GM12872 (cell line): ENCODE data around the gene MAD1L1.

Experiments
- TF ChIP-seq, protein P1 (sequence below): IDR thresholded peaks from 3 replicates; pipeline ENCODE4 v1.5.1; 2011; ENCODE audit warnings: low read depth, mild to moderate bottlenecking, low read length, moderate library complexity; ENCODE audit not compliant: insufficient read depth

Gene MAD1L1

DNA sequence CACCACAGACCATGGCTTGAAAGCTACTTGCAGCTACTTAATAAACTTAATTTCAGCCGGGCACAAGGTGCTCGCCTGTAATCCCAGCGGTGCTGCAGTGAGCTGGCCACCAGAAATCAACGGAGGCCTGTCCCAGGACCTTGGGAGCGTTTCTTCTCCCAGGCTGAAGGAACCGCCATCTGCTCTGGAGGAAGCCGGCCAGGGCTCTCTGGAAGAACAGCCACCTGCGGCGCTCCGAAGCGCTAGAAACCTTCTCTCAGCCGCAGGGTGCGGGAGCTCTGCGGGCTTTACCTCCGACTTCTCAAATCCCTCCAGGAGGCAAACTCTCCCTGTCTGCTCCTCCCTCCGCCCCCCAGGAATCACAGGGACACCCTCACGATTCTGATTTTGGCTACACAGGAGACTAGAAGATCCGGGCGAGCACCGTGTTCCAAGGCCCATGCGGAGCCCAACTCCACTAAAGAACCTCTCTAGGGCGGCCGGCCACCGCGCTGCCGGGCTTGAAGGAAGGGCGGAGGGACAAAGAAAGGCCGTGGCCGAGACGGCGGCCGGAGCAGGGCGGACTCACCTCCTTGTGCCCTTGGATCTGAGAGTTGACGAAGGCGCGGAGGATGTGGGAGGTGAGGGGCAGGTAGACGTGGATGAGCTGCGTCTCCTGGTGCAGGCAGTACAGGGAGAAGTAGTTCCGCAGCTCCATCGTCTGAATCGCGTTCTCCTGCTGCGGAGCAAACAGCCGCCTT is 23.7 kb upstream of the MAD1L1 start:
- TF ChIP-seq, protein P1, sequence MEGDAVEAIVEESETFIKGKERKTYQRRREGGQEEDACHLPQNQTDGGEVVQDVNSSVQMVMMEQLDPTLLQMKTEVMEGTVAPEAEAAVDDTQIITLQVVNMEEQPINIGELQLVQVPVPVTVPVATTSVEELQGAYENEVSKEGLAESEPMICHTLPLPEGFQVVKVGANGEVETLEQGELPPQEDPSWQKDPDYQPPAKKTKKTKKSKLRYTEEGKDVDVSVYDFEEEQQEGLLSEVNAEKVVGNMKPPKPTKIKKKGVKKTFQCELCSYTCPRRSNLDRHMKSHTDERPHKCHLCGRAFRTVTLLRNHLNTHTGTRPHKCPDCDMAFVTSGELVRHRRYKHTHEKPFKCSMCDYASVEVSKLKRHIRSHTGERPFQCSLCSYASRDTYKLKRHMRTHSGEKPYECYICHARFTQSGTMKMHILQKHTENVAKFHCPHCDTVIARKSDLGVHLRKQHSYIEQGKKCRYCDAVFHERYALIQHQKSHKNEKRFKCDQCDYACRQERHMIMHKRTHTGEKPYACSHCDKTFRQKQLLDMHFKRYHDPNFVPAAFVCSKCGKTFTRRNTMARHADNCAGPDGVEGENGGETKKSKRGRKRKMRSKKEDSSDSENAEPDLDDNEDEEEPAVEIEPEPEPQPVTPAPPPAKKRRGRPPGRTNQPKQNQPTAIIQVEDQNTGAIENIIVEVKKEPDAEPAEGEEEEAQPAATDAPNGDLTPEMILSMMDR = no peak

DNA sequence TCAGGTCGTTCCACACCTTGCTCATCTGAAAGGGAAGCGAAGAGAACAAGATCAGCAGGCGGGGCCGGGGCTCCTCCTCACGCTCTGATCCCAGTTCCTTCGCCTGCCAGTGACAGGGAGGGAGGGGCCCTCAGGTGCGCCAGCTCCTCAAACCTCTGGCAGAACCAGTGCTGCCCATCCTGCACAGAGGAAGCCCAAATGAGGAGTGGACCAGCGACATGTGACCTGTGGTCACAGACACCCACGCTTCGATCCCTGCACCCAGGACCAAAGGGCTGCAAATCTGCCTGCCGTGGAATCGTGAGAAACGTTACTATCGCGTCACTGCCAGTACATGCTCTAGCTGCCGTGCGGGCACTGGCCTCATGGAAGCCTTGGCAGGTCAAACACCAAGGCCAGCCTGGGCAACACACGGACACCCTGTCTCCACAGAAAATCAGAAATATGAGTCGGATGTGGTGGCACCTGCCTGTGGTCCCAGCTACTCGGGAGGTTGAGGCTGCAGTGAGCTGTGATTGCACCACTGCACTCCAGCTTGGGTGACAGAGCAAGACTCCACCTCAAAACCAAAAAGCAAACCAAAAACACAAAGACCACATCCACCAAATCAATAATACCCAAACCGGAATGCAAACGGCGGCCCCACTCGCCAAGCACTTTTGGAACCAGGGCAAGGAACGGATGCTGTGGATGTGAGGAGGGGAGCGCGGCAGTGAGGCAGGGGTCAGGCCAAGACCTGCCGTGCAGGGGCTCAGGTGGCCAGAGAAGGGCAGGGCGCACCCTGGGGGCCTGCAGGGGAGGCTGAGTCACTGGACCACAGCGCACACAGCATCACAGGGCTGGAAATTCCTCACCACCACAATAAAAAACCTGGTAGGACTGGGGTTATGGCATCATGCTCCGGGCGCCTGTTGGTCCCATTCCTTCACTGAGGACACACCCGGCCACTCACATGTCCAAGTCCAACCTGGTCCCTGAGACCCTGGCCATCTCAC is 22.7 kb upstream of the MAD1L1 start:
- TF ChIP-seq, protein P1 = no peak

DNA sequence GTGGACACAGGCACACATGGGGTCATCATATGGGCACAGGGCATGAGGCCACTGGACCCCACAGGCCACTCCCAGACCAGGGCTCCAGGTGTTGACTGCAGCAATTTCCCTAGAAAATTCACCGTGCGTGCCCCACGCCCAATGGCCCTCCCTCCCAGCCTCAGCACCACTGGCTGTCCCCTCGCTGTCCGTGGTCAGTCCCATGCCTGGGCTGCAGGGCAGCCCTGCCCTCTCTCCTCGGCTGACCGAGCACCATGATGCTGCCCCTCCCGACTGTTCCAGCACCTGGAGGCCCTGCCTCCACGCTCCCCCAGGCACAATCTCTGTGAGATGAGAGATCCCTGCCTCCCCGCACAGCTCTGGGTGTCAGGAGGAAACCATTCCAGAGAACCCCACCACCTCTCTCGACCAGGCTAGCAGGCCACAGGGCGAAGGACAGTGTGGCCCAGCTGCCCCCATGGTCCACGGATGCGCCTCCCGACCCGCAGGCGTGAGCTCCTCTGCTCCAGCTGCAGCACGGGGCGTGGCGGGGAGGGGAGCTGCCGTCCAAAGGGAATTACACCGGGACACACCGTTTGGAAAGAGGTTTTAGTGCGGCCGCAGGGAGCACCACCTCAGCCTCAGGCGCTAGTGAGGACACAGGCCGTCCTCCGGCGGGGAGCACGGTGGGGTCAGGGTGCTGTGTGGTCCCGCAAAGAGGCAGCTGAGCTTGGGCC is 21.8 kb upstream of the MAD1L1 start:
- TF ChIP-seq, protein P1 = no peak

DNA sequence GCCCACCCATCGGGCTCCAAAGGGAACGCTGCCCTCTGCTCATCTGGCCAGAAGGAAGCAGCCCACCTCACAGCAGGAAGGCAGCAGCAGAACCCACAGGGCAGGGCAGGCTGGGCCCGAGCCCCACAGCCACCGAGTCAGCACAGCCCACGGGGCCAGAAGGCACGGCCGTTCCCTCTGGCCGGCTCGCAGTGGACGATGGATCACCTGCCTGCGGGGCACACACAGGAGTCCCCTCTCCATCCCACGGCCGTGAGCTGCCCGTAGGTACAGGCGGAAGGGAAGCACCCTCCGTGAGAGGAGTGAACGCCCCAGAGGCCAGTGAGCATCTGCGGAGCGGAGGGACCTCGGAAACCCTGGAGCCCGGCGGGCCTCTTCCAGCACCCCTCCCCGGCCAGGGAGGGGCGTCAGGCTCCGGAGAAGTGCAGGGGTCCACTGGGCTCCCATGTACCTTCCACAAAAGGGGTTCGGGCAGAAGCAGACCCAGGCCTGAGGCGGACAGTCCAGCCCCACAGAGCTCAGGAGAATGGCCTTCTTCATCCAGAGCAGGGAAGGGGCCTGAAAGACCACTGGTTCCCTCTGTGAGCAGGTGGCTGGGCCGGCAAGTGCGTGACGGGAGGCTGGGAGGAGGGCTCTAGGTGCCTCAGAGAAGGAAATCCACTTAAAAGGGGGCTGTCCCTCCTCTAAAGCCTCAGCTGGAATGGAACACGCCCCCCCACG is 20.9 kb upstream of the MAD1L1 start:
- TF ChIP-seq, protein P1 = no peak

DNA sequence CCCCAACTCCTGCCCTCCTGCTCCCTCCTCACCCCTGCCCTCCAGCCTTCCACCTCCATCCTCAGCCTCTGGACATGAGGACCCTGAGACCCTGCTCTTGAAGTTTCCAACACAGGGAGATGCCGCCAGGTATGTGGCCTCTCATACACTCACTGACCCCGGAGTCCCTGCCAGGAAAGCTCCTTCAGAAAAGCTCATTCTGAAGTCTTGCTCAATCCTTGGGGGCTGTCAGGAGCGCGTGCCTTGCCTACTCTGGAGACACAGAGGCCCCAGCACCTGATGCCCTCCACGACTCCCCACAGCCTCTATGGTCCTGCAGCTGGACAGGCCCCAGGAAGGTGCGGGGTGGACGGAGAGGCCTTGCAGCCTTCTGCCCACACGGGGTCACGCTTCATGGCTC is 20.3 kb upstream of the MAD1L1 start:
- TF ChIP-seq, protein P1 = no peak

DNA sequence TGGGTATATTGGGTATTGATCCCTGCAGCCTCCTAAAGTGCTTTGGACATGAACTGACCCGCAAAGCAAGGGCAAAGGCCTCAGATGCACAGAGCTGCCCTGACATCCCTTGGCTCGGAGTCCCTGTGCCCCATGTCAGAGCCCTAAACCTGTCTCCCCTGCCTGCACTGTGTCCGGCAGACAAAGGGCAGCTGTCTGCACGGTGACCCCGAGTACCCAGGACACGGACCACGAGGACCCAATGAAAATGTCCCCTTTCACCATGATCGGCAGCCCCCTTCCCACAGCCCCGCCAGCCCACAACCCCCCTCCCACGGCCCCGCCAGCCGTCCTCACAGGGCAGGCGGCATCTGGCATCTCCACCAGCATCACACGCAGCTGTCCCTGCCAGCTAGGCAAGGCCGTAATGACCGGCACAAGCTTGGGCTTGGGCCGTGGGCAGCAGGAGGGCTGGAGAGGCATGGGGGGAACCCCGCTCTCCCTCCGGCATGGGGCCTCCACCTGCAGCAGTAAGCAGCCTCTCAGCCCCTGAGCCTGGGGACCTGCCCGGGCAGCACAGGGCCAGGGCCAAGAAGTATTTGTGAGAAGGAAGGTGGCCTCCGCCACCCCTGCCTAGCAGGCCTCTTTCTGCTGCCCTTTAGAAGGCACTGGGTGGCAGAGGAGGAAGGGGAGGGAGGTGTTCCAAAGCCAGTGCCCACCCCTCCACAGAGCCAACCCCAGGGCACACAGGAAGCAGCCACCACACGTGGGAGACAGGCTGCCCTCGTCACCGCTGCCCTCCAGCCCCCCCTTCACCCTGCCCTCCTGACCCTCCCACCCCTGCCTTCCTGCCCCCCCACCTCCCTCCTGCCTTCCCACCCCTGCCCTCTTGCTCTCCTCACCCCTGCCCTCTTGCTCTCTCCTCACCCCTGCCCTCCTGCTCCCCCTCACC is 19.4 kb upstream of the MAD1L1 start:
- TF ChIP-seq, protein P1 = no peak
